Retina (tissue), 1 donor: ENCODE results near the gene DMP1.

Source experiments
- DNase-seq: peaks from one replicate; pipeline ENCODE4 v3.0.0-alpha.2; 2016

Gene DMP1, protein sequence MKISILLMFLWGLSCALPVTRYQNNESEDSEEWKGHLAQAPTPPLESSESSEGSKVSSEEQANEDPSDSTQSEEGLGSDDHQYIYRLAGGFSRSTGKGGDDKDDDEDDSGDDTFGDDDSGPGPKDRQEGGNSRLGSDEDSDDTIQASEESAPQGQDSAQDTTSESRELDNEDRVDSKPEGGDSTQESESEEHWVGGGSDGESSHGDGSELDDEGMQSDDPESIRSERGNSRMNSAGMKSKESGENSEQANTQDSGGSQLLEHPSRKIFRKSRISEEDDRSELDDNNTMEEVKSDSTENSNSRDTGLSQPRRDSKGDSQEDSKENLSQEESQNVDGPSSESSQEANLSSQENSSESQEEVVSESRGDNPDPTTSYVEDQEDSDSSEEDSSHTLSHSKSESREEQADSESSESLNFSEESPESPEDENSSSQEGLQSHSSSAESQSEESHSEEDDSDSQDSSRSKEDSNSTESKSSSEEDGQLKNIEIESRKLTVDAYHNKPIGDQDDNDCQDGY

DNA sequence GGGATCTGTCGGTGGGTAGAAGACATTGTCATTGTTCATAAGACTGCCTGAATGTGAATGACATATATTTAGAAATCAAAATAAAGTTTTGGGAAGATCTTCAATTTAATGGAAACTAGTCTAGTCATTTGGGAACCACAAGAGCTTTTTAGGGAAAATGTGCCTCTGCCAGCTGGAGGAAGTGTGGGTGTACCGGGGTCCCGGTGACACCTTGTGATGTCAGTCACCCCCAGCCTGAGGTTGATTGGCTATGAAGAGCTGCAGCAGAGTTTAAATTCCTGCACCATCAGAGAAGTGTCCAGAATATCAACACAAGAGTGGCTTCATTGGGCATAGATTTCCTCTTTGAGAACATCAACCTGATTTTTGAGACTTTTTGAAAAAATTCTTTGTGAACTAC is at the start of gene DMP1:
Gene DMP1 (plus strand): TSS at position 301 of the 400 bp plus-strand sequence. CDS start 6,213 bp downstream, outside the sequence.
- DNase-seq, result no peak

DNA sequence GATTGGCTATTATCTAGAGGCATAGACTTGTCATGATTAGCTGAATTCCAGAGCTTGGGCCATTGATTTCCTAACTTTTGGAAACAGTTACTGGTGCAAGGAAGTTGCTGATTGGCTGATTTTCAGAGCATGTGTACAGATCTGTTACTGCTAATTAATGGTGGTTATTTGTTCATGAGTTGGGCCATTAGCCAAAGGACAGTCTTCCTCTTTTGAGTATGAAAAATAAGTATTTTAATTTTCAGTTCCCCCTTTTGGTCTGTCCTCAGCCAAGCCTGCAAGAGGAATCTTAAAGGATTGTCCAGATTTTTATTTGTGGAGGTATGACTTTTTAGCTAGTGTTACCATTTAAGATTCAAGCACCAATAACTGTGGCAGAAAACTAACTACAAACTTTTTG is 48.7 kb upstream of the DMP1 start:
- no peak for DNase-seq

DNA sequence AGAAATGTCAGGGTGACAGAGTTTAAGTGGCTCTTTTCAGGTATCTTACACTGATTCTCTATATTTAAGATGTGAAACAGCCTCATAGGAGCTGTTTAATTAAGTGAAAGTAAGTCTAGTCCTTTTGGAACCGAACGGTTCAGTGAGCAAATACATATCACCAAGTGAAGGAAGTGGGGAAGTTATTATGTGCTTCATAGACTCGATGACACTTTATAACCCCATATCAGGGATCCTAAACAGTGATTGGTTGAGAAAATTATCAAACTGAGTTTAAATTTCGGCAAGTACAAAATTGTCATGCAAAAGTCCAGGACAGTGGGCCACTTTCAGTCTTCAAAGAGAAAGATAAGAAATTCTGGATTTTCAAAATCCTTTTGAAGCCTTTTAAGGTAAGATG is 41.9 kb upstream of the DMP1 start, which contains the start of gene DSPP:
Gene DSPP (plus strand): TSS at position 301 of the 400 bp plus-strand sequence. CDS start 2,380 bp downstream, outside the sequence.
- no peak for DNase-seq

DNA sequence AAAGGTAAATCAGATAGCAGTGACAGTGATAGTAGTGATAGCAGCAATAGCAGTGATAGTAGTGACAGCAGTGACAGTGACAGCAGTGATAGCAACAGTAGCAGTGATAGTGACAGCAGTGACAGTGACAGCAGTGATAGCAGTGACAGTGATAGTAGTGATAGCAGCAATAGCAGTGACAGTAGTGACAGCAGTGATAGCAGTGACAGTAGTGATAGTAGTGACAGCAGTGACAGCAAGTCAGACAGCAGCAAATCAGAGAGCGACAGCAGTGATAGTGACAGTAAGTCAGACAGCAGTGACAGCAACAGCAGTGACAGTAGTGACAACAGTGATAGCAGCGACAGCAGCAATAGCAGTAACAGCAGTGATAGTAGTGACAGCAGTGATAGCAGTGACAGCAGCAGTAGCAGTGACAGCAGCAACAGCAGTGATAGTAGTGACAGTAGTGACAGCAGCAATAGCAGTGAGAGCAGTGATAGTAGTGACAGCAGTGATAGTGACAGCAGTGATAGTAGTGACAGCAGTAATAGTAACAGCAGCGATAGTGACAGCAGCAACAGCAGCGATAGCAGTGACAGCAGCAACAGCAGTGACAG is 35.7 kb upstream of the DMP1 start:
- no peak for DNase-seq

DNA sequence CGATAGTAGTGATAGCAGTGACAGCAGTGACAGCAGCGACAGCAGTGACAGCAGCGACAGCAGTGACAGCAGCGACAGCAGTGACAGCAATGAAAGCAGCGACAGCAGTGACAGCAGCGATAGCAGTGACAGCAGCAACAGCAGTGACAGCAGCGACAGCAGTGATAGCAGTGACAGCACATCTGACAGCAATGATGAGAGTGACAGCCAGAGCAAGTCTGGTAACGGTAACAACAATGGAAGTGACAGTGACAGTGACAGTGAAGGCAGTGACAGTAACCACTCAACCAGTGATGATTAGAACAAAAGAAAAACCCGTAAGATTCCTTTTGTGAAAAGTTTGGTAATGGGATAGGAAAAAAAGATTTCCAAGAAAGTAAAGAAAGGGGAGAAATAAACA is 33.8 kb upstream of the DMP1 start:
- no peak for DNase-seq

DNA sequence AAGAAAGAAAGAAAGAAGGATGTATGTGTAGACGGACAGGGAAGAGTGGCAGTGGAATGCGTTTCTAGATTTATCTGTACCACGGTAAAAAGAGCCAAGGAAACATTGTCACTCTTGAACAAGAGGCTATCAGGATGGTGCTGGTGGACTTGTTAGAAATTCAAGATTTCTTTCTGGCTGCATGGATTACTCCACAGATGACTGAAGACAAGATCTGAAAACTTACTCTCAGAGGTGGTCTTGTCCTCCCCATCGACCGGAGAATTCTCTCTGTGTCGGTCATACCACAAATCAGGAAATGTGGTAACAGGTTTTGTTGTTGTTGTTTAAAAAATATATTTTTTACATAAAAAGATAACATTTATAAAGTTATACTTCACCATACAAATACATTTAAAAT is 30.0 kb upstream of the DMP1 start:
- DNase-seq, result no peak

DNA sequence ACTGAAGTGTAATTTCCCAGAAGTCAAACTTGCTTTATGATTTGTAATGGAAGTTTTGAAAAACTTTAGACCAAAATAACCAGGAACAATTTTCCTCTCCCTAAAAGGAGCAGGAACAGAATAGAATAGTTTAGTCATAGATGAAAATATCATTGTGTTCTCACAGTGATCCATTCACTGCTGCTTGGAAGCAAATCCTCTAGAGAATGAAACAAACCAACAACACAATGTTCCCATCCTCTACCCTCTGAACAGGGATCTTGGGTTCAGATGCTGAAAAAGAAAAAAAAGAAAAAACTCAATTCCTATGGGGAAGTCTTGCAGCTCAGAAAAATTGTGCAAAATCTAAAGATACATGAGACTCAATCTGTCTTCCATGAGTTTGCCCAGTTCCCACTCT is 29.6 kb upstream of the DMP1 start:
- DNase-seq, result no peak

DNA sequence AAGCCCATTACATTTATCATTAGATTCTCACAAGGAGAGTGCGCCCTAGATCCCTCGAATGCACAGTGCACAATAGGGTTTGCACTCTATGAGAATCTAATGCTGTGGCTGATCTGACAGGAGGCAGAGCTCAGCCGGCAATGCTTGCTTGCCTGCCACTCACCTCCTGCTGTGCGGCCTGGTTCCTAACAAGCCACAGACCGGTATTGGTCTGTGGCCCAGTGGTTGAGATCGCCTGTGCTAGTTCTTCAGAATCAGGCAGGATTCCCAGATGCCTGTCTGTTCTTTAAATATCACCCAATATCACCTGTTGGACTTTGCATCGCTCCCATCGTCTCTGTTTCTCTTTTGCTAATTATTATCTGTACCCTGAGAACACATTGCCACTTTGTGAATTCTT is 27.8 kb upstream of the DMP1 start:
- DNase-seq, result peak; percentile 39

DNA sequence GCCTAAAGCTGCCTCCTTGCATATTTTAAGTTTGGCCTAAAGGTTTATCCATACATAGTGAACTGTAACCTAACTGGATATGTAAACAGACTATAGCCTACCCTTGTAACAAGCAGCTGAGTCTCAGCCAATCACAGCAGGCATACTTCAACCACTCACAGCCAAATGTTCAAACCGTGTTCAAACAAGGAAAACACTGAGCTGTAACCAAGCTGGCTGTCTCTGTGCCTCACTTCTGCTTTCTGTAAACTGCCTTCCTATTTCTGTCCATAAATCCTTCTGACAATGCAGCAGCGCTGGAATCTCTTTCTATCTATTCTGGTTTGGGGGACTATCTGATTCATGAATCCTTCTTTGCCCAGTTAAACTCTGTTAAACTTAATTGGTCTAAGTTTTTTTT is 25.4 kb upstream of the DMP1 start:
- DNase-seq, result no peak

DNA sequence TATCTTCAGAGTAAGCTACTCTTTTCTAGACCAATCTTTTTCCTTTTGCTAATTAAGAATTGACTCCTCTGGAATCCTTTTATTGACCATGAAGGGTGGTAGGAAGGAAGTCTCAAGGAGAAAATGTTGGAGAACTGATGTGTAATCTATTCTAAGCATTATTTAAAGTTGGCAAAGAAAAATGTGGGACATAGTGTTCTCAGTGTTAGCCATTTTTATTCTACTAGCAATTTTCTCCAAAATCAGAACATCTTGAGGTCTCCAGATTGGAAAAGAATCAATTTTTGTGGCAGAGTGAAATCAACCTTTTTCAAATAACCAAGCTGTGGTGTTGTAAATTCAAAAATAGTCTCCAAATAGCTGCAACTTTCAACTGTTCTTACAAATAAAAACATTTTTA is 18.4 kb upstream of the DMP1 start:
- no peak for DNase-seq

DNA sequence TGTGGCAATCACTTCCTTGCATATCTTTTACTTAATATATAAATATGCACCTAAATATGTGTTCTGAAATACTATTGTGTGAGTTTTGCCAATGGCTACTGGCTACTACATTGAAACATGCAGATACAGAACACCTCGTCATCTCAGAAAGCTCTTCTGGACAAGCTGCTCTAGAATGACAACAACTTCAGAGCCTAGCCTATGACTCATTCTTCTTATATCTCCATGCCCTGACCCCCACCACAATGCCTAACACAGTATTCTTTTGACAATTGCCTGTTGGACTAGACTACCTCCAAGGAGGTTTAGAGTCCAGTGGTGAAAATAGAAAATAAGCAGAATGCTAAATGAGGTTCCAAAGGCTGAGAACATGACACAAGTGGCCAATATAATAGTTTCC is 17.6 kb upstream of the DMP1 start:
- no peak for DNase-seq

DNA sequence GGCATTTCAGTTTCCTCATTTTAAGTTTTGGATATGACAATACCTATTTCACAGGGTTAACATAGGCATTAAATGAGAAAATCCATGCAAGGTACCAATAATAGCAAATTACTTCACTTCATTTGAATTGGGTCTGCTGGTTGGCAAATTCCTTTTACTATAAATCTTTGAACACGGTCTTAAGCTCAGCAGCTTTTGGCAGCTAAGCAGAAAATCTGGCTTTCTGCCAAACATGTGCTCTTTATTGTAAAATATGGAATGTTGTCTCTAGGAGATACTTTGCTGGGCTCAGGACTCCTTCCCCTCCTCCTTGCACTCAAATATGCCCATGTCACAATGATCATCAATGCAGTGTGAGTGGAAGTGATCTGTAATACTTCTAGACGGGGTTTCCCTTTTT is 16.8 kb upstream of the DMP1 start:
- peak; percentile 9 for DNase-seq

DNA sequence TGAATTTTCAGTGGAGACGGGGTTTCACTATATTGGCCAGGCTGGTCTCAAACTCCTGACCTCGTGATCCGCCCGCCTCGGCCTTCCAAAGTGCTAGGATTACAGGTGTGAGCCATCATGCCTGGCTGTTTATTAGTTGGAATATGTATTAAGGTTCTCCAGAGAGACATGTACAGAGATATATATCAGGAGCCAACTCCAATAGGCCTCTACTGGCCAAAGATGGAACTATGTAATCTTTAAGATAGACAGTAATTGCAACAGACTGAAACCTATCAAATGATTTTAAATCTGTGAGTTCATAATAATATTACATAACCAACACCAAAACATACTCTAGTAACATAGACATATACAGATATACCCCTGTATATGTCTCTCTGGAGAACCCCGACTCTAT is 5.8 kb upstream of the DMP1 start:
- DNase-seq, result no peak

DNA sequence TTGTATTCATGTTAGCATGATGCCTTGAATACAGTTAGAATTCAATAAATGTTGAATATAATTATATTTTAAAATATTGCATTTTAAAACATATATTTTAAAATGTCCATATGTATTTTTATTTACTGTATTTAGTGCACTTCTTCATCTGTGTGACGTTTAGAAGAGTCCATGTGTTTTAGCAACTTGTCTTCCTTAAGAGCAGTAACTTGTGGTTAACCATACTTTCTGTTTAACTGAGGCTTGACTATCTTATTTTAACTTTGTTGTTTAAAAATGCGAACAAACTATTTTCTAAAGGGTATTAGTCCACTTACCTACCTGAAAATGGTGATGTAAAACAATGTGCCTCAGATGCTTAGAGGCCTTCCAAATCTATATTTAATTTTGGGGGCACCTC is 858 bp downstream of the DMP1 start:
- DNase-seq, result no peak

DNA sequence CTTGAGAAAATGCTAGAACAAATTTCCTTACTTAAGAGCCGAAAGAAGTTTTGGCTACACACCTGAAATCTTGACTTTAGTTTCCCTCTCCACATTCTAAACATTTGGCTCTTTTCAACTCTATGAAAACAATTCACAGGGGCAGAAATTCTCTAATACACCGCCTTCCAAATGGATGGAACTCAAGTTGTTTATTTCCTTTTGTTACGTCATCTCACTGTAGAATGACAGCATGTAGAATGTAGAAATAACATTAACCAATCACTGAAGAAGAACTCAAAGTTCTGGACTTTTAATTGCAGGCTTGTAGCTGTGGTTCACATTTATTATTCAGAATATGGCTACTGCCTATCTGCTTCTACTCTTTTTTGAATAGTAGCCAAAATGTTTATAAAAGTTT is 1.9 kb downstream of the DMP1 start:
- no peak for DNase-seq

DNA sequence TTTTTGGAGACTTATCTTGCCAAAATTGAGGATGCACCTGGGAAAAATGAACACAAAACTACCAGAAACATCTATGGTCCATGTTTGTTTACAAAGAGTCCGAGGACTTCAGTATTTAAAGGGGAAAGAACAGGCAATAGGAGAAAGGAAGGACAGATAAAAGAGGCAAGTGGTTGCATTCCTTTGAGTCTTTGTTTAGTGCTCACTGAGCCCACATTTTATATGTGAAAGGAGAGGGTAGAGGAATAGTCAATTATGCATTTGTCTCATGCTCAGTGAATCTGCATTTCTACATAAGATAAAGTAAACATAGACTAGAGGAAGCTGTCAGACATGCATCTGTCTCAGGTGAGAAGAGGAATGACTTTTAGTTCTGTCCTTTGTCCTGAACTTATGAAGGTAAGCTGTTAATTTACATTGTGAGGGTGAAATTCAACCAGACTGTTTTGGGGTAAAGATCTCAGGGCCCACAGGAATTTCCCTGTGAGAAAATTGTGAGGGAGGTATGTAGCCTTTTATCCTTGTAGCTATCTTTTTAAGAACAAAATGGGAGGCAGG is 4.5 kb downstream of the DMP1 start:
- DNase-seq, result no peak

DNA sequence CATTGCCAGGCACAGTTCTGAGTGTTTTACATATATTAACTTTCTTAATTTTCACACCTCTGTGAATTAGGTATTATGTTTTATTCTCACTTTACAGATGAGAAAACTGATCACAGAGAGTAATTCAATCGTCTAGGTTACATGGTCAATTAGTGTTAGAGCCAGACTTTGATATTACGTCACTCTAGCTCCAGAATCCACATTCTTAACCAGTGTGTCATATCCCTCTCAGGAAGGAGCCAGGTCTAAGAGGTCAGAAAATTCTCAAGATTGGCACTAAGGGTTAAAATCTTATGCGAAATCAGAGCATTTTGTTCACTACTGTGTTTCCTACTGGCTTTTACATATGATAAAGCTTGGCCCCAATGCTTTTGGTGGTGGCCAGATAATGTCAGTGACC is 7.4 kb downstream of the DMP1 start:
- no peak for DNase-seq

DNA sequence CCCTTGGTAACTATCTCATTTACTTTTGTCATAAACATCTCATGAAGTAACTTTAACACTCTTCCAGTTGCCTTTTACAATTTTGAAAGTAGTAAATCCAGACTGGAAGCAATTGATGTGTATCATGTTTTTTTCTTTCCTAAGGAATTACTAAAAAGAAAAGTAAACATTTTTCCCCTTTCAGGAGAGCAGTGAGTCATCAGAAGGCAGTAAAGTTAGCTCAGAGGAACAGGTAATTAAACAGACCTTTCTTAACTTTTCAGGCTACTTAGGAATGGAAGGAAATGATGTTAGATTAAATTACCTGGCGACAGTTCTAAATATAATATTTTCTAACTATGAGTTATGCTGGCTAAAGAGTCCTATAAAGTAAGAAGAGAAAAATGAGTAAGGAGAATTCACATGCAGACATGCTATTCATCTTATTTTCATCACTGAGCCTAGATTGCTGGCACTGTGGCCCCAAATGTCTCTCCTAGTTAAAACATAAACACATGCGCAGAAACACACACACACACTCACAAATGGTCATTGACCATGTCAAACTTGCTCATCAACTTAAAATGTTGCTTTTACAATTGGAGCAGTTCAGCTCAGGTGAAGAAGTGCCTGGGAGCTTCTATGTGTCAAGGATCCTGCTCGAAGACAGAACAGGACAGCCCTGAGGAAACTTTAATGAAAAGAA is 9.3 kb downstream of the DMP1 start:
- no peak for DNase-seq

DNA sequence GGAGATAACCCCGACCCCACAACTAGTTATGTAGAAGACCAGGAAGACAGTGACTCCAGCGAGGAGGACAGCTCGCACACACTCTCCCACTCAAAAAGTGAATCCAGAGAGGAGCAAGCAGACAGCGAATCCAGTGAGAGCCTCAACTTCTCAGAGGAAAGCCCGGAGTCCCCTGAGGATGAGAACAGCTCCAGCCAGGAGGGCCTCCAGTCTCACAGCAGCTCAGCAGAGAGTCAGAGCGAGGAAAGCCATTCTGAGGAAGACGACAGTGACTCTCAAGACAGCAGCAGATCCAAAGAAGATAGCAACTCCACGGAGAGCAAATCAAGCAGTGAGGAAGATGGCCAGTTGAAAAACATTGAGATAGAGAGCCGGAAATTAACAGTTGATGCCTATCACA is 12.8 kb downstream of the DMP1 start:
- no peak for DNase-seq

DNA sequence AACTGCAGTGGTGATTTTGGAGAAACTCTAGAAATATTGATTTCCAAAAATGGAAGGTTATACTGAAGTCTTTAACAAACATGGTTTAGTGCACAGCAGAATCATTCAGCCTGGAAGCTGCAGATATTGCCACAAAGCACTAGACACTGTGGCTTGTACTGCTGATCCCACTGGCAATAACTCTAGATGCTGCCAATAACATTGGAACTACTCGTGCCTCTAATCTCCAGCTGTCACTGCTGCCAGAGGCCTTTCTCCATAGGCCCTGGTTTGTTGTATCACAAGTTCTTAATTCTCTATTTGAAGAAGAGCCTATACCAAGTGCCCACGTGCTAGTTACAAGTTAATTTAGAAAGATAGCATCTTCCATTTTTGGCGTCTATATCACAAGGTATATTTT is 19.3 kb downstream of the DMP1 start:
- no peak for DNase-seq

DNA sequence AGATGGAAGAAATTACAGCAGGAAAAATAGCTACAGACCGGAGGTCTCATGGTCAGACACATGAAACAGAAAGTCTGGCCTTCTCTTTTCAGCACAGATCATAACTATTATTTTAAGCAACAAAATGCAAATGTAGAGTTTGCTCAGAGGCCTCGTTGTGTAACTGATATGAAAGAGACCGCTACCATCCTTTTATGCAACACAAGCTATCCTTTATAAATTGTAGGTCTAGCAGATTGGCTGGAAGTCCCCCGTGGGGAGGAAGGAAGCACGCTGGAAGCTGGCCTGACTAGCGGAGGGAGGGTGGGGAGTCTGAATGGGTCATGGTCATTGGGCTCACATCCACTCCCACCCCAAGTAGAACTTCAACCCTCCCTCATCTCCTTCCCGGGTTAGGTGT is 27.7 kb downstream of the DMP1 start:
- no peak for DNase-seq

DNA sequence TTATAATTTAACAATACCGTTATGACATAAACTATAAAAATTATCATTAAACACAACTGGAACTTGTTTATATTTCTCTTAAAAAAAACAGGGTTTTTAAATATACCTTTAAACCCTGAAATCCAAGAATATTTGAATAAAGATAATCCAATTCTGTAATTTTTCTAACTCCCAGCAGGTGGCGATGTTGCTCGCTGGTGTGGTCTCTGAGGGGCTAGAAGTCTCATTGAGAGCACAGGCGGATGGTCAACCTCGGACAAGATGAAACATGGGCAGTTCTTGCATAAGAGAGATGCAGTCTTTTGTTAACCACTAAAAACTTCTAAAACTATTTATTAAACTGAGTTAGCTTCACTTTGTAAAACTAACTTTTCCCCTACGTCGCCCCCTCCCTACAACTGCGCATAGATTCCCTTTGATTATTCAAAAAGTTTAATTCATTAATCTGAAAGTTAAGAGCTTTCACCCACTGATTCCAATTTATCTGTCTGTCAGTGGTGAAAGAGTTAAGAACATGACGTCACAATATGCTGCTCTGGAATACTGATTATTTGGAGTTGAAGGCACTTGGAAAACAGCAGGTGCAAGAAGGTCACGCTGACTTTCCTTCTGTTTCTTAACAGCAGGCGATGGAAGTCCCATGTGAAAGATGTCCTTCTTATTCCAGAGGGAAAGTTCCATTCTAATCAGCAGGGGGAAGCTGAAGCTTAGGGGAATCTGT is 29.5 kb downstream of the DMP1 start:
- DNase-seq, result peak; percentile 73

DNA sequence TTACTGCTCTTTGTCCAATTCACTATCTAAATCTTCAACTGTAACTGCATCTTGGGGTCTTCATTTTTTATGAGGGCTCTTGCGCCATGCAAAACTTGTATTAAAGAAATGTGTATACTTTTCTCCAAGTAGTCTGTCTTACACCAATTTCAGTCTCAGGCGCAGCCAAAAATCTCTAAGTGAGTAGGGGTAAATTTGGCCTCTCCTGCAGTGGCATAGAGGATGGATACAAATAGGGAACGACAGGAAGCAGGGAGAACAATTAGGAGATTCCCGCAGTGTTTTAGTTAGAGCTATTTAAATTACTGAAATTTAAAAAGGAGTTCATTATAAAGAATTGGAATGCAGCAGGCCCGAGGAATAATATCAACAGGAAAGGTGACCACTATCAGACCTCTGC is 30.2 kb downstream of the DMP1 start:
- DNase-seq, result no peak
